Measurements from ENCODE around the gene RBM26. TPM values are rescaled to one million over a fixed set of nuclear protein-coding genes. Genes with fewer than 3 reads are reported as not detected.

The RBM26 gene
- total RNA-seq, 6 donors from 2014 or later: 27.7 to 70.1 (median 32.9) TPM

DNA sequence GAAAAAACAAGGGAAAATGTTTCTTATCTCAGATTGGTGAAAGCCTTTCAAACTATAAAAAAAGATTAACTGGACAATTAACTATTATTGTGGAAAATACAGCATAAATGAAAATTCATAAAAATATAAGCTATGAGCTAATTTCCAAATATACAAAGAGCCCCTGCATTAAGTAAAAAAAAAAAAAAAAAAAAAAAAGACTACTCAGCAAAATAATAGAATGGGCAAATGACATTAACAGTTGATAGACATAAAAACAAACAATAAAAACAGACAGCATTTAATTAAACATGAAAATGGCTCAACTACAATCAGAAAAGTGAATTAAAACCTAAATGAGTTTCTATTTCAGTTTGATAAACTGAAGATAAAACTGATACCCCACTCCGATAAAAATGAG is 77.5 kb downstream of the RBM26 start:
- Histone ChIP-seq H3K4me1 (no peaks in the 10 kb centered on the region), H3K4me3 (no peak overlapping the region), H3K36me3 (peaks cover 0 to 47% (median 1%) of the 10 kb centered on the region in 4 donors), H3K27ac (no peak overlapping the region), H3K9me3 (no peaks in the 10 kb centered on the region), H3K27me3 (no peaks in the 10 kb centered on the region)
- TF ChIP-seq POLR2AphosphoS5 (IDR thresholded peaks at IDR 0.05): no peak
- TF ChIP-seq EP300 (IDR thresholded peaks at IDR 0.05): no peak
- TF ChIP-seq, protein P1, sequence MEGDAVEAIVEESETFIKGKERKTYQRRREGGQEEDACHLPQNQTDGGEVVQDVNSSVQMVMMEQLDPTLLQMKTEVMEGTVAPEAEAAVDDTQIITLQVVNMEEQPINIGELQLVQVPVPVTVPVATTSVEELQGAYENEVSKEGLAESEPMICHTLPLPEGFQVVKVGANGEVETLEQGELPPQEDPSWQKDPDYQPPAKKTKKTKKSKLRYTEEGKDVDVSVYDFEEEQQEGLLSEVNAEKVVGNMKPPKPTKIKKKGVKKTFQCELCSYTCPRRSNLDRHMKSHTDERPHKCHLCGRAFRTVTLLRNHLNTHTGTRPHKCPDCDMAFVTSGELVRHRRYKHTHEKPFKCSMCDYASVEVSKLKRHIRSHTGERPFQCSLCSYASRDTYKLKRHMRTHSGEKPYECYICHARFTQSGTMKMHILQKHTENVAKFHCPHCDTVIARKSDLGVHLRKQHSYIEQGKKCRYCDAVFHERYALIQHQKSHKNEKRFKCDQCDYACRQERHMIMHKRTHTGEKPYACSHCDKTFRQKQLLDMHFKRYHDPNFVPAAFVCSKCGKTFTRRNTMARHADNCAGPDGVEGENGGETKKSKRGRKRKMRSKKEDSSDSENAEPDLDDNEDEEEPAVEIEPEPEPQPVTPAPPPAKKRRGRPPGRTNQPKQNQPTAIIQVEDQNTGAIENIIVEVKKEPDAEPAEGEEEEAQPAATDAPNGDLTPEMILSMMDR (IDR thresholded peaks at IDR 0.05): no peak
- no peak for TF ChIP-seq POLR2A (IDR thresholded peaks at IDR 0.05)
- ATAC-seq (ENCODE audit: low FRiP score in 2 of 2): no peak
- 90 to 92% methylated on average over 1 of the region's 1 CpG for WGBS, 2 donors
- DNase-seq: no peak

DNA sequence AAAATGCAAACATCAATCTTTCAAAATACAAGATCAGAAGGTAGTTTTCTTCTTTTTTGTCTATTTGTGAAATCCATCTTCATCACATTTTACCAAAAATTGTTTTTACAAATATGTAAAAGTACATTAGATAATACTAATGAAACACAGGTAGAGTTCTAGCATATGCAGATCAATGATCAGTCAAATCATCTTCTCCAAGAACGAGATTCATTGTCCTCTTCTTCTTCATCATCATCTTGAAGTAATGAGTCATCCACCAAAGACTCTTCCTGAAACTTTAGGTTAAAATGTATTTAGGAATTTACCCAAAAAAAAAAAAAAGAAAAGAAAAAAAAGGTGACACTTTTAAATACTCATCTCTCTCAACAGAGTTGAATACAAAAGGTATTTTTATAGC is 85.6 kb downstream of the RBM26 start:
- TF ChIP-seq POLR2AphosphoS5 (IDR thresholded peaks at IDR 0.05) (no peak), EP300 (IDR thresholded peaks at IDR 0.05) (no peak), POLR2A (IDR thresholded peaks at IDR 0.05) (no peak)
- TF ChIP-seq, protein P1 (IDR thresholded peaks at IDR 0.05): no peak
- H3K27me3 ChIP-seq: no peaks in the 10 kb centered on the region
- 82 to 87% methylated on average over 1 of the region's 1 CpG for WGBS, 2 donors
- peaks cover 0 to 35% (median 6%) of the 10 kb centered on the region in 4 donors for H3K36me3 ChIP-seq
- no peak overlapping the region for H3K4me3 ChIP-seq
- ATAC-seq (ENCODE audit: low FRiP score in 2 of 2): no peak
- no peaks in the 10 kb centered on the region for H3K4me1 ChIP-seq
- no peak overlapping the region for H3K27ac ChIP-seq
- no peaks in the 10 kb centered on the region for H3K9me3 ChIP-seq
- DNase-seq: no peak

DNA sequence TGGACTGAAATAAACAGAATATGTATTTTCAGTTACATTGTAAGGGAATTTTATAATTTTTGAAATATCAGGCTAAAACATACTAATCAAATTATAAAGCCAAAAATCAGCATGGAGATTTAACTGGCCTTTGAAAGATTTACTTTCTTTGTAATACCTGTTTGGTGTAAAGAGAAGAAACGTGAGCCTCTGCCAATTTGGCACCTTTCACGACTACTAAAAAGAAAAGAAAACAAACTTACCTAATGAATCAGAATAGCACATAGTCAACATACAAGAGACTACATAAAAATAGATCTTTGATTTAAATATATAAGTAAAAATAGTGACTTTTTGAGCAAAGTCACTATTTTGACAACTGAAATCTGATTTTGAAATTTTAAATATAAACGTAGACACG is 87.4 kb downstream of the RBM26 start:
- Histone ChIP-seq H3K4me1 (no peaks in the 10 kb centered on the region), H3K36me3 (peaks cover 0 to 33% (median 6%) of the 10 kb centered on the region in 4 donors), H3K4me3 (no peak overlapping the region), H3K27me3 (no peaks in the 10 kb centered on the region), H3K27ac (no peak overlapping the region), H3K9me3 (no peaks in the 10 kb centered on the region)
- no peak for ATAC-seq (ENCODE audit: low FRiP score in 2 of 2)
- TF ChIP-seq, protein P1 (IDR thresholded peaks at IDR 0.05): no peak
- no peak for TF ChIP-seq EP300 (IDR thresholded peaks at IDR 0.05)
- no peak for TF ChIP-seq POLR2AphosphoS5 (IDR thresholded peaks at IDR 0.05)
- TF ChIP-seq POLR2A (IDR thresholded peaks at IDR 0.05): no peak
- 73 to 82% methylated on average over 4 of the region's 4 CpGs for WGBS, 2 donors
- DNase-seq: no peak

DNA sequence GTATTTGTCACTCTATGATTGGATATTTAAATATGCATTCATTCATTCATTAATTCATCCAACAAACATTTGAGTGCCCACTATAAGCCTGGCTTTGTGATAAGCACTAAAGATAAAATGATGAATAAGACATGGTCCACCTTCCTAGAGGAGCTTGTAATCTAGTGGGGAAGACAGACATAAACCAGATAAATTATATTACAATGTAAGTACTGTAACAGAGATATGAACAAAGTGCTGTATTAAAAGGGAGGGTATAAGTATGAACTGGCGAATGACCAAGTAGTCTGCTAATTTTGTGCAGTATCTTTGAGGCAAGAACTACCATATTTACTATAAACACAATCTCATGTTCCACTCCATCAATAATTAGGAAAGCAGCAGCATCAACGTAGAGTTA is 88.2 kb downstream of the RBM26 start:
- H3K9me3 ChIP-seq: no peaks in the 10 kb centered on the region
- no peak for ATAC-seq (ENCODE audit: low FRiP score in 2 of 2)
- H3K4me3 ChIP-seq: no peak overlapping the region
- H3K27ac ChIP-seq: no peak overlapping the region
- H3K27me3 ChIP-seq: no peaks in the 10 kb centered on the region
- H3K4me1 ChIP-seq: peaks cover 0 to 1% (median 0%) of the 10 kb centered on the region in 4 donors
- 88 to 93% methylated on average over 2 of the region's 2 CpGs for WGBS, 2 donors
- H3K36me3 ChIP-seq: peaks cover 0 to 33% (median 6%) of the 10 kb centered on the region in 4 donors
- no peak for DNase-seq
- TF ChIP-seq EP300 (IDR thresholded peaks at IDR 0.05) (no peak), POLR2A (IDR thresholded peaks at IDR 0.05) (no peak), POLR2AphosphoS5 (IDR thresholded peaks at IDR 0.05) (no peak)
- TF ChIP-seq, protein P1 (IDR thresholded peaks at IDR 0.05): no peak

- Histone ChIP-seq H3K4me1 (peaks cover 0 to 11% (median 5%) of the 10 kb centered on the region in 4 donors), H3K36me3 (peaks cover 0 to 9% (median 3%) of the 10 kb centered on the region in 4 donors), H3K9me3 (no peaks in the 10 kb centered on the region), H3K27me3 (no peaks in the 10 kb centered on the region), H3K27ac (no peak overlapping the region), H3K4me3 (no peak overlapping the region)
- ATAC-seq (ENCODE audit: low FRiP score in 2 of 2) (no peak), DNase-seq (no peak)
- TF ChIP-seq POLR2A (IDR thresholded peaks at IDR 0.05) (no peak), EP300 (IDR thresholded peaks at IDR 0.05) (no peak), POLR2AphosphoS5 (IDR thresholded peaks at IDR 0.05) (no peak)
- TF ChIP-seq, protein P1 (IDR thresholded peaks at IDR 0.05): no peak
- 51 to 68% methylated on average over 3 of the region's 3 CpGs for WGBS, 2 donors
Measured at GRCh38 chr13:79314652-79315051, 91.4 kb downstream of the RBM26 start.
